Testis (tissue), 3 donors: ENCODE measurements around the gene ITGA11. TPM values are rescaled to one million over a fixed set of nuclear protein-coding genes. Genes with fewer than 3 reads are reported as not detected.

ENCODE experiments used
- DNase-seq: peaks from one replicate; pipeline ENCODE4 v3.0.0-alpha.2; 2019
- H3K27ac ChIP-seq, 2 donors: fragments of 200-600 bp; sonication (generic); one replicate each; pipeline ENCODE4 v1.5.1; 2019
- H3K27me3 ChIP-seq: fragments of 200-600 bp; sonication (generic); one replicate; pipeline ENCODE4 v1.5.1; 2019
- H3K36me3 ChIP-seq: fragments of 200-600 bp; sonication (generic); one replicate; pipeline ENCODE4 v1.5.1; 2017; ENCODE audit warnings: low read depth; ENCODE audit errors: missing control alignments
- H3K4me1 ChIP-seq: fragments of 200-600 bp; sonication (generic); one replicate; pipeline ENCODE4 v1.5.1; 2019
- H3K4me3 ChIP-seq, 2 donors: fragments of 200-600 bp; sonication (generic); one replicate each; pipeline ENCODE4 v1.5.1; 2017 to 2019
- H3K9me3 ChIP-seq: fragments of 200-600 bp; sonication (generic); one replicate; pipeline ENCODE4 v1.5.1; 2017
- CTCF ChIP-seq, 3 experiments: fragments of 450-650 bp in 2 of 3; fragments of 200-600 bp in 1 of 3; sonication (generic) in 1 of 3; IDR thresholded peaks; one replicate each; pipeline ENCODE4 v1.5.1; 2016 to 2019; ENCODE audit warnings: antibody characterized with exemption in 3 of 3, mild to moderate bottlenecking in 2 of 3, moderate library complexity in 1 of 3
- POLR2A ChIP-seq: fragments of 450-650 bp; IDR thresholded peaks from one replicate; pipeline ENCODE4 v1.6.1; 2017; ENCODE audit warnings: antibody characterized with exemption, mild to moderate bottlenecking, moderate library complexity
- WGBS, 2 donors: methylation state at CpG; one replicate each; pipeline ENCODE4 v1.1.5; 2018; 5-methylcytosine and 5-hydroxymethylcytosine counted together
- intact Hi-C: fragments of 100-400 bp; cut with DNase I; formaldehyde crosslinking; loops from one replicate; pipeline ENCODE4 v1.15.1; 2023; ENCODE audit warnings: low total_unique reads
- polyA plus RNA-seq: library from polyadenylated mRNA; stranded (reverse); fragments of 350-450 nt; fragmentation: Illumina TruSeq; extraction: RNeasy Lipid Tissue Mini Kit (QIAGEN cat#74804); gene quantifications from one replicate; pipeline ENCODE4 v1.2.3, GENCODE V29; 2014; ENCODE audit warnings: low read depth, low replicate concordance; ENCODE audit not compliant: insufficient read depth
- total RNA-seq, 2 donors: library from RNA; depleted of rRNA; stranded (reverse); fragments of >200 nt; gene quantifications; one replicate each; pipeline ENCODE4 v1.2.3, GENCODE V29; 2016

ITGA11 gene
- total and polyA plus RNA-seq, 3 donors from 2014 or later = 4.3 to 6.6 (median 5.6) TPM

GRCh38 chr15:68432441-68433064, 590 bp upstream of the ITGA11 start:
- no peak for TF ChIP-seq POLR2A
- TF ChIP-seq CTCF (IDR thresholded peaks at IDR 0.05) = no peak
- Histone ChIP-seq H3K27ac (no peak overlapping the region), H3K4me1 (no peaks in the 10 kb centered on the region), H3K4me3 (peak overlapping the region in 1 of 2 donors; percentile 58), H3K9me3 (no peaks in the 10 kb centered on the region), H3K36me3 (no peaks in the 10 kb centered on the region), H3K27me3 (no peaks in the 10 kb centered on the region)
- no peak for DNase-seq
- intact Hi-C loops = no loop called here
- 55 to 64% methylated on average over 13 of the region's 13 CpGs for WGBS, 2 donors

- DNase-seq = peak; percentile 34
- no peaks in the 10 kb centered on the region for H3K9me3 ChIP-seq
- no peaks in the 10 kb centered on the region for H3K27me3 ChIP-seq
- TF ChIP-seq POLR2A (no peak), CTCF (IDR thresholded peaks at IDR 0.05) (no peak)
- WGBS, 2 donors = 2% methylated on average over 62 of the region's 69 CpGs; no CpG with 5 or more reads in 1 of the 2 donors
- intact Hi-C loops = no loop called here
- no peak overlapping the region for H3K27ac ChIP-seq
- no peaks in the 10 kb centered on the region for H3K36me3 ChIP-seq
- peak overlapping the region; percentile 39 to 58 for H3K4me3 ChIP-seq
- no peaks in the 10 kb centered on the region for H3K4me1 ChIP-seq
Measured at GRCh38 chr15:68431037-68431791, 749 bp downstream of the ITGA11 start.

- no peak overlapping the region for H3K27ac ChIP-seq
- WGBS, 2 donors = 47 to 94% methylated on average over 2 to 12 of the region's 12 CpGs
- TF ChIP-seq POLR2A (no peak), CTCF (IDR thresholded peaks at IDR 0.05) (no peak)
- H3K4me3 ChIP-seq = peak overlapping the region; percentile 39 to 58
- H3K9me3 ChIP-seq = no peaks in the 10 kb centered on the region
- intact Hi-C loops = no loop called here
- no peaks in the 10 kb centered on the region for H3K27me3 ChIP-seq
- no peak for DNase-seq
- no peaks in the 10 kb centered on the region for H3K36me3 ChIP-seq
- H3K4me1 ChIP-seq = no peaks in the 10 kb centered on the region
Measured at GRCh38 chr15:68430471-68431036, 1.4 kb downstream of the ITGA11 start.

- DNase-seq = peak; percentile 7
- TF ChIP-seq POLR2A = no peak
- no peak for TF ChIP-seq CTCF (IDR thresholded peaks at IDR 0.05)
- 94 to 97% methylated on average over 5 of the region's 5 CpGs for WGBS, 2 donors
- no peaks in the 10 kb centered on the region for H3K9me3 ChIP-seq
- no peaks in the 10 kb centered on the region for H3K4me1 ChIP-seq
- no peaks in the 10 kb centered on the region for H3K36me3 ChIP-seq
- H3K27ac ChIP-seq = no peak overlapping the region
- intact Hi-C loops = no loop called here
- no peaks in the 10 kb centered on the region for H3K27me3 ChIP-seq
- no peak overlapping the region for H3K4me3 ChIP-seq
Measured at GRCh38 chr15:68429691-68430470, 2.1 kb downstream of the ITGA11 start.
